ENCODE data around the gene ETV7.
"Not testable (repeated sequence)": the region's sequence is repeated elsewhere in the genome, so short reads cannot be mapped to it uniquely, and the experiment has no call there.

Gene ETV7

DNA sequence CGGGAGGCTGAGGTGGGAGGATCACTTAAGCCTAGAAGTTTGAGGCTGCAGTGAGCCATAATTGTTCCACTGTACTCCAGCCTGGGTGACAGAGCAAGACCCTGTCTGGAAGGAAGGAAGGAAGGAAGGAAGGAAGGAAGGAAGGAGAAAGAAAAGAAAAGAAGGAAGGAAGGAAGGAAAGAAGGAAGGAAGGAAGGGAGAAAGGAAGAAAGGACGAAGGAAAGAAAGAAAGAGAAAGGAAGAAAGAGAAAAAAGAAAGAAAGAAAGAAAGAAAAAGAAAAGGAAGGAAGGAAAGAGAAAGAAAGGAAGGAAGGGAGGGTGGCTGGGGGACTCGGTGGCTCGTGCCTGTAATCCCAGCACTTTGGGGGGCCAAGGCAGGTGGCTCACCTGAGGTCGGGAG is 22.2 kb upstream of the ETV7 start:
- DNase-seq (ENCODE audit: low spot score); H3K27ac Mint-ChIP-seq: not testable (repeated sequence)

DNA sequence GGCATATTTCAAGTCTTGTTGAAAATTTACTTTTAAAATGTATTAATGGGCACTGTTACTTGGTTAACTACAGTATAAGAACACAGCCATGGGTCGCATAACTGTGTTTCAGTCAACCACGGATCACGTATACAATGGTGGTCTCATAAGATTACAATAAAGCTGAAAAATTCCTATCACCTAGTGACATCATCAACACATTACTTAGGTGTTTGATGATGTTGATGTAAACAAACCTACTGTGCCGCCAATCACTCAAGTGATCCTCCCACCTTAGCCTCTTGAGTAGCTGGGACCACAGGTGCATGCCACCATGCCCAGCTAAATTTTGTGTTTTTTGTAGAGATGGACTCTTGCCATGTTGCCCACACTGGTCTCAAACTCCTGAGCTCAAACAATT is 16.7 kb upstream of the ETV7 start:
- no peaks in the 10 kb centered on the region for H3K4me1 Mint-ChIP-seq (ENCODE audit: low read depth)
- H3K27ac Mint-ChIP-seq, result no peak overlapping the region
- DNase-seq (ENCODE audit: low spot score), result no peak
- H3K4me3 Mint-ChIP-seq, result no peak overlapping the region
- H3K9me3 Mint-ChIP-seq, result no peaks in the 10 kb centered on the region
- H3K36me3 Mint-ChIP-seq (ENCODE audit: low read depth), result no peaks in the 10 kb centered on the region
- peaks cover 32% of the 10 kb centered on the region for H3K27me3 Mint-ChIP-seq (ENCODE audit: low read depth)

More for the DNA sequence above, 22.2 kb upstream of the ETV7 start:
- H3K36me3 Mint-ChIP-seq (ENCODE audit: low read depth); H3K4me1 Mint-ChIP-seq (ENCODE audit: low read depth); H3K9me3 Mint-ChIP-seq; H3K4me3 Mint-ChIP-seq: not testable (repeated sequence)
- peaks cover 25% of the 10 kb centered on the region for H3K27me3 Mint-ChIP-seq (ENCODE audit: low read depth)

DNA sequence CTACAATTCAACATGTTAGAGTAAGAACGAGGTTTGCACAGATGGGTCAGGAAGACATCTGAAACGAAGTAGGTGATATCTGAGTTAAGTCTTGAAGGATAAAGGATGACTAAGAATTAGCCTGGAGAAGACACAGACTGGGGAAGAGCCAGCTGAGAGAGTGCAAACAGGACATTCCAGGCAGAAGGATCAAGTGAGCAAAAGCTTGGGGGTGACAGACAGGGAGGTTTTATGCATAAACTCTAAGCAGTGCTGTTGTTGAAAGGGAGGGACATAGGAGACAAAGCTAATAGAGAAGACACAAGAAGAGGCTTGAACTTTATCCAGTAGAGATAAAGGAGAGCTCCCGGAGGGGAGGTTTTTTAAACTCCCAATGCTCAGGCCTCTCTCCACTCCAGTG is 15.0 kb upstream of the ETV7 start:
- Mint-ChIP-seq H3K27ac (no peak overlapping the region), H3K4me1 (ENCODE audit: low read depth) (no peaks in the 10 kb centered on the region), H3K9me3 (no peaks in the 10 kb centered on the region), H3K4me3 (no peak overlapping the region), H3K36me3 (ENCODE audit: low read depth) (no peaks in the 10 kb centered on the region), H3K27me3 (ENCODE audit: low read depth) (peaks cover 31% of the 10 kb centered on the region)
- no peak for DNase-seq (ENCODE audit: low spot score)

DNA sequence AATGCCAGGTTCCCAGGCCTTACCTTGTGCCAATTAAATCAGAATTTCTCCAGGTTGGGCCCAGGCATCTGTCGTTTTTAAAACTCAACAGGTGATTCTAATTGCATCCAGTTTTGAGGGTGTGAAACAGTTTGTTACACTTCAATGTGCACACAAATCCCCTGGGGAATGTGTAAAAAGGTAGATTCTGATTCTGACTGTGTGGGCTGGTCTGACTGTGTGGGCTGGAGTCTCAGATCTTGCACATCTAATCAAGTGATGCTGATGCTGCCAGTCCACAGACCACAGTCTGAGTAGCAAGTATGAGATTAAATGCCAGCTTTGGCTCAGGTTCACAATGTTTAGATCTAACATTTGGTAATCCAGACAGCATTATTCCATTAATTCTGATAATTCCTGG is 12.5 kb upstream of the ETV7 start:
- no peaks in the 10 kb centered on the region for H3K9me3 Mint-ChIP-seq
- no peak for DNase-seq (ENCODE audit: low spot score)
- H3K27me3 Mint-ChIP-seq (ENCODE audit: low read depth), result peaks cover 23% of the 10 kb centered on the region
- no peaks in the 10 kb centered on the region for H3K4me1 Mint-ChIP-seq (ENCODE audit: low read depth)
- H3K4me3 Mint-ChIP-seq, result no peak overlapping the region
- no peaks in the 10 kb centered on the region for H3K36me3 Mint-ChIP-seq (ENCODE audit: low read depth)
- no peak overlapping the region for H3K27ac Mint-ChIP-seq

DNA sequence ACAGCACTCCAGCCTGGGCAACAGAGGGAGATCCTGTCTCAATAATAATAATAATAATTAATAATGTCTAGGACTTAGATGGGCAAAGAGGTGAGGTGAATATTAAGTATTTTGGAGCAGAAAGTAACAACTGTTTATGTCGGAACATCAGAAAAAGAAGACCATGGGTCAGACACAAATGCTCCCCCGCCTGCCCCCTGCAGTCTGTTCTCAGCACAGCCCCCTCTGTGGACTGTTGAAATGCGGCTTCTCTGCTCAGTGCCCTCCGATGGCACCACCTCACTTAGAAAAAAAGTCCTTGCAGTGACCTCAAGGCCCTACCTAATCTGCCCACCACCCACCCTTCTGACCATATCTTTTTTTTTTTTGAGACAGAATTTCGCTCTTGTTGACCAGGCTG is 5.2 kb upstream of the ETV7 start:
- Mint-ChIP-seq H3K27me3 (ENCODE audit: low read depth) (peaks cover 44% of the 10 kb centered on the region), H3K27ac (no peak overlapping the region), H3K36me3 (ENCODE audit: low read depth) (no peaks in the 10 kb centered on the region), H3K4me1 (ENCODE audit: low read depth) (peaks cover 7% of the 10 kb centered on the region), H3K4me3 (no peak overlapping the region), H3K9me3 (no peaks in the 10 kb centered on the region)
- no peak for DNase-seq (ENCODE audit: low spot score)

DNA sequence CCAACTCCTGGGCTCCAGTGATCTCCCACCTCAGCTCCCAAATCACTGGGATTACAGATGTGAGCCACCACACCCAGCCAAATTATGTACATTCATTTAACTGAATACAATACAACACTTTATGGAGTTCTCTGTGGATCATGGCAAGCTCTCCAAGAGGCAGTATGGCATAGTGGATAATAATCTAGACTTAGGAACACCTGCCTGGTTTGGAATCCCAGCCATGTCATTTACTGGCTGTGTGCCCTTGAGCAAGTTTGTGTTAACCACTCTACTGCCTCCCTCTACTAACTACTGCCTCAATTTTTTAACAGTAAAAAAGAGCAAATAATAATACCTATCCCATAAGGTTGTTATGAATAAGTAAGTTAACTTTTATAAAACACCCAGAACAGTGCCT is 1.9 kb upstream of the ETV7 start:
- Mint-ChIP-seq H3K4me3 (no peak overlapping the region), H3K36me3 (ENCODE audit: low read depth) (peaks cover 2% of the 10 kb centered on the region), H3K27ac (no peak overlapping the region), H3K9me3 (no peaks in the 10 kb centered on the region), H3K4me1 (ENCODE audit: low read depth) (peaks cover 26% of the 10 kb centered on the region), H3K27me3 (ENCODE audit: low read depth) (peaks cover 64% of the 10 kb centered on the region)
- DNase-seq (ENCODE audit: low spot score), result no peak

DNA sequence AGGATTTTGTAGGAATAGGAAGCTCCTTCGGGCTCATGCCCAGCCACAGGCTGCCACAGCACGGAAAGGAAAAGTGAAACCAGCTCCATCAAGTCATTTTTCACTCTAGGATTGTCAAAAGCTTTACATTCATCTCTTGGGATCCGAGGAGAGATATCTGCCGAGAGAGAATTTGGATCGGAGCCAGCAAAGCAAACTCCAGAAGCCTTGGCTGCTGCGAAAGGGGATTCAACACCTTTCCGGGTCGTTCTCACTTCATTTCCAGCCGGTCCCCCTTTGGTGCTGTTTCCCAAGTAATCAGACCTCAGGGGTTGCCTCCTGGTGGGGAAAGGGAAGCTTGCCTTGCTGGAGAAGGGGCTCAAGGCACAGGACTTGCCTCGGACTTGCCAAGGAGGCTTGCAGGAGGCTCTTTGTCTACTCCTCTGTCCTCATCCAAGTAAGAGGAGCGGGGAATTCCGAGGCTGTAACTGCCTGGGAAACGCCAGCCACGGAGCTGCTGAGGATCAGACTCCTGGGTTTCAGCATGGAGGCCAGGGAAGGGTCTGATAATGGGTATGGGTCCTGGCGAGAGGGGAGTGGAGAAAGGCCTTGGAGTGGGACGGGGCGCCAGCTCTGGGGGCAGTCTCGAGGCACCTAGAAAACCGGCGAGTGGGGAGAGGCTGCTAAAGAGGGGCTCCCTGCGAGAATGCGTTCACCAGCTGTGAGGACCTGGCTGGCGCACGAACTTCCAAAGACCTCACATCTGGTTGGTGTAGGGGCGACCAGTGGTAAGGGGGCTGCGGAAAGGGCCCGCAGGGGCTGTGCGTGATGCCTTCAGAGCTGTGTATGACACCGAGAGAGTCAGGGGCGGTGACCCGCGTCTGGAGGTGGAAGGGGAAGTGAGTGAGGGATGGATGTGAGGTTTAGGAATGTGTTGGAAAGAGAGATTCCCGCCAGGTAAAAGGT is 702 bp downstream of the ETV7 start:
- Mint-ChIP-seq H3K27ac (peak overlapping the region; percentile 23), H3K27me3 (ENCODE audit: low read depth) (peaks cover 61% of the 10 kb centered on the region), H3K9me3 (no peaks in the 10 kb centered on the region), H3K4me3 (peak overlapping the region; percentile 84), H3K4me1 (ENCODE audit: low read depth) (peaks cover 26% of the 10 kb centered on the region), H3K36me3 (ENCODE audit: low read depth) (peaks cover 2% of the 10 kb centered on the region)
- no peak for DNase-seq (ENCODE audit: low spot score)

DNA sequence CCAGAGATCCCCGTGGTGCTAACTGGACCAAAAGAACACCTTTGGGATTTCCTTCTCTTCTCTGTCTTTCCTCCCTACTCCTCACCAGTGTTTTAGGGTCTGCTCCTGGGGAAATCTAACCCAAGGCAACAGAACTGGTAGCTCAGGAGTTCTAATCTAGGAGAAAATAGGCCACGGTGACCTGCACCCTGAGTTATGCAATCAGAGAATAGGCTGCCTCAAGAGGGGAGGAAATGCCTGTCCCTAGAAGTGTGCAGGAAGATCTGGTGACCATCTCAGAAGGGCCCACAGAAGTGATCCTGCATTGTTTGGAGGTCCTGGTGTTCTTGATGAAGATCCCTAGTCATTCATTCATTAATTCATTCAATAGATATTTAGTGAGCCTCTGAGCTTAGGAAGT is 3.4 kb downstream of the ETV7 start:
- H3K27ac Mint-ChIP-seq, result no peak overlapping the region

DNA sequence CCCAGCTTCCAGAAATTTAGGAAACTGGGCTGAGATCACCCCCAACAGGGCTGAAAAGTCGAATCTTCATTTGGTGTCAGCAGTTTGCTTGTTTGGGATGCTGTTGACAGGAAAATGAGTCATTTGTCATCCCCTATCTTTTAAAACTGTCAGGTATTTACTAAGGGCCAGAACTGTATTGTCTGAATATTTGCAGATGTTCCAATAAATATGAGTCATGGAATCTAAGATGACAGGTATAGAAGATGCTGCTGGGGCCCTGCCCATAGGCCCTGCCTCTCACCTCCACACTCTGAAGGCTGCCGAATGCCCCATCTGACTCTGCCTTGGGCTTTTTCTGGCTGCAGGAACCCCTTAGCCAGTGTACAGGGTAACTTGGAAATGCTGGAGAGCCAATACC is 3.9 kb downstream of the ETV7 start:
- no peak overlapping the region for H3K27ac Mint-ChIP-seq

More for the DNA sequence above, 3.4 kb downstream of the ETV7 start:
- Mint-ChIP-seq H3K9me3 (no peaks in the 10 kb centered on the region), H3K27me3 (ENCODE audit: low read depth) (peaks cover 47% of the 10 kb centered on the region), H3K4me3 (no peak overlapping the region), H3K36me3 (ENCODE audit: low read depth) (peaks cover 2% of the 10 kb centered on the region), H3K4me1 (ENCODE audit: low read depth) (peaks cover 26% of the 10 kb centered on the region)
- no peak for DNase-seq (ENCODE audit: low spot score)

DNA sequence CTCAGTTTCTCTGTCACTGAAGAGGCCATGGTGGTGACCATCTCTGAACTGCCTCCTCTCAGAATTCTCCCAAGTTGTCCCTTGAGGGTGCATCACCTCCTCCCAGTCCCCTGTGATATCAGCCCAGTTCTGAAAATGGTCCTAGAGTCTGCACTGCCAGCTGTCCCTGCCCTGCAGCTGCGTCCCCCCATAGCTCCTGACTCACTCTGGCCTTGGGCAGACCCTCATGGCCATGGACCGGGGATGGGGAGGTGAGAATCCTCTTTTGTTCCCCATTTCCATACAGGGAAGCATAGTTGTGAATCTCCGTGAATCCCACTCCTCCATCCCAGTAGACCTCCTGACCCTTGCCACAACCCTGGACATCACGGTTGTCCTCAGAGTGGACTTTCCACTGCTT is 4.5 kb downstream of the ETV7 start:
- peaks cover 39% of the 10 kb centered on the region for H3K27me3 Mint-ChIP-seq (ENCODE audit: low read depth)
- H3K4me3 Mint-ChIP-seq, result no peak overlapping the region
- peaks cover 2% of the 10 kb centered on the region for H3K36me3 Mint-ChIP-seq (ENCODE audit: low read depth)
- no peak overlapping the region for H3K27ac Mint-ChIP-seq
- no peaks in the 10 kb centered on the region for H3K9me3 Mint-ChIP-seq
- H3K4me1 Mint-ChIP-seq (ENCODE audit: low read depth), result peaks cover 21% of the 10 kb centered on the region
- no peak for DNase-seq (ENCODE audit: low spot score)

More for the DNA sequence above, 3.9 kb downstream of the ETV7 start:
- peaks cover 46% of the 10 kb centered on the region for H3K27me3 Mint-ChIP-seq (ENCODE audit: low read depth)
- no peak for DNase-seq (ENCODE audit: low spot score)
- no peak overlapping the region for H3K4me3 Mint-ChIP-seq
- H3K9me3 Mint-ChIP-seq, result no peaks in the 10 kb centered on the region
- H3K36me3 Mint-ChIP-seq (ENCODE audit: low read depth), result peaks cover 2% of the 10 kb centered on the region
- peaks cover 26% of the 10 kb centered on the region for H3K4me1 Mint-ChIP-seq (ENCODE audit: low read depth)

DNA sequence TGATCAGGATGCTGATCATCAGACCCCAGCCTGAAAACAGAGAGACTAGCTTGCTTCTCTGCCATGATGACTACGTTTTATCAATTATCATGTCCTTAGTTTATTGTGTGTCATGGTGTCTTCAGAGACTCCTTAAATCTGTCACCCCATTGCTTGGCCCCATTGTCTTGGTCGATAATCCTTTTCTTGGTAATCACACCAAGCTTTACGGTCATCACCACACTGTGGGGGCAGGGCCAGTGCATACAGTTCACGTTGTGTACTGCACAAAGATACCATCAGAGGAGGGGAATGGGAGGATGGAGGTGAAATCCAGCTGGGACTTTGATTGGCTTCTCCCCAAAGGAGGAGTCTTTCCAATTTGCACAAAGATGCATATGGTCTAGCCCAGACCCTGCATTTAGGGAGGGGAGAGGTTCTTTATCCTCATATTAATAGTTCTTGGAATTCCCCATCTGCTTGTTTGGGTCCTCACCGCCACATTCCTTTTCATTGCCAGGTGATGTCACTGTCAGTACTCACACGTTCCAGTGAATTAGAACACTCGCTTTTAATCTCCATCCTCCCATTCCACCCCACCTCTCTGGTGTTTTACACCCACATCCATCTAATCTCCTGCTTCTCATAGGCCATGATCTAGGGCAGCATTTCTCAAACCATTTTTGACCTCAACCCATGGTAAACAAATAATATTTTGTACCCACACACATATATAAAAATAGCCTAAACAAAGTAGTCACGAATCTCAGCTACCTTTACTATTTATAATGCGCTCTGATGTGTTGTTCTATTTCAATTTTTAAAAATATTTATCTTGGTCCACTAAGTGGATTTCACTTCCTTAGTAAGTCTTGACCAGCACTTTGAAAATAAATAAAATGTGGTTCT is 5.7 kb downstream of the ETV7 start:
- Mint-ChIP-seq H3K9me3 (no peaks in the 10 kb centered on the region), H3K36me3 (ENCODE audit: low read depth) (no peaks in the 10 kb centered on the region), H3K27ac (no peak overlapping the region), H3K4me3 (no peak overlapping the region), H3K27me3 (ENCODE audit: low read depth) (peaks cover 29% of the 10 kb centered on the region), H3K4me1 (ENCODE audit: low read depth) (peaks cover 11% of the 10 kb centered on the region)
- no peak for DNase-seq (ENCODE audit: low spot score)

DNA sequence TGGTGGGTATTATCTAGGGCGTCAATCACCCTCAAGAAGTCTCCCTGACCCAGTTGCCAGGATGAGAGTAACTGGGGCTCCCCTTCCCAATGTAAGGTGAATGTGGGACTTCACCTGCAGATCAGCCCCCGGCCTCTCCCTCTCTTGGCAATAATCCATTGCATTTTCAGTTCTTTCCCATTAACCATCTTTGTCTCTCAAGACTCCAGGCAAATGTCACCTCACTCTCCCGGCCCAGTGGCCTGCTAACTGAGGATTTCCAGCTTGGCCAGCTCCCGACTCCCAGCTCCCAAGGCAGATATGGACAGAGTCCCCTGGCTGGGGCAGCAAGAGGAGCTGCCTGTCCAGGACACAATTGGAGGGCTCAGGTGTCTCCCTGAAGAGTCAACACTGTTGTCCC is 7.3 kb downstream of the ETV7 start:
- no peaks in the 10 kb centered on the region for H3K9me3 Mint-ChIP-seq
- H3K4me1 Mint-ChIP-seq (ENCODE audit: low read depth), result no peaks in the 10 kb centered on the region
- no peak overlapping the region for H3K4me3 Mint-ChIP-seq
- peaks cover 15% of the 10 kb centered on the region for H3K27me3 Mint-ChIP-seq (ENCODE audit: low read depth)
- no peak overlapping the region for H3K27ac Mint-ChIP-seq
- DNase-seq (ENCODE audit: low spot score), result no peak
- H3K36me3 Mint-ChIP-seq (ENCODE audit: low read depth), result no peaks in the 10 kb centered on the region

DNA sequence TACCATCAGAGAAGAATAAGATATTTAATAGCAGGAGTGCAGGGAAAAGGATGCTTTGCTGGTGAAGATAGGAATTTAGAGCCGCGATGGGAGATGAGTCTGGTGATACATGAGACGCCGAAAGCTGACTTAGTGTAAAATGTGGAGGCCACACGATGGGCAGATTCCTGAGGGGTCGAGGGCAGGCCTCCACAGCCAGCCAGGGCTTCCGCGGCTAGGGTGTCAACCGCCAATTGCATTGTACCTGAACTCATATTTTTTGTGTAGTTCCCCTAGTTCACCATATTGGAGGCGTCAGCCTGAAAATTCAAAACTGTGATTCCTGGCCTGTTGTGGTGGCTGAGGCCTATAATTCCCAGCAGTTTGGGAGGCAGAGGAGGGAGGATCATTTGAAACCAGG is 8.5 kb downstream of the ETV7 start:
- no peak overlapping the region for H3K27ac Mint-ChIP-seq

DNA sequence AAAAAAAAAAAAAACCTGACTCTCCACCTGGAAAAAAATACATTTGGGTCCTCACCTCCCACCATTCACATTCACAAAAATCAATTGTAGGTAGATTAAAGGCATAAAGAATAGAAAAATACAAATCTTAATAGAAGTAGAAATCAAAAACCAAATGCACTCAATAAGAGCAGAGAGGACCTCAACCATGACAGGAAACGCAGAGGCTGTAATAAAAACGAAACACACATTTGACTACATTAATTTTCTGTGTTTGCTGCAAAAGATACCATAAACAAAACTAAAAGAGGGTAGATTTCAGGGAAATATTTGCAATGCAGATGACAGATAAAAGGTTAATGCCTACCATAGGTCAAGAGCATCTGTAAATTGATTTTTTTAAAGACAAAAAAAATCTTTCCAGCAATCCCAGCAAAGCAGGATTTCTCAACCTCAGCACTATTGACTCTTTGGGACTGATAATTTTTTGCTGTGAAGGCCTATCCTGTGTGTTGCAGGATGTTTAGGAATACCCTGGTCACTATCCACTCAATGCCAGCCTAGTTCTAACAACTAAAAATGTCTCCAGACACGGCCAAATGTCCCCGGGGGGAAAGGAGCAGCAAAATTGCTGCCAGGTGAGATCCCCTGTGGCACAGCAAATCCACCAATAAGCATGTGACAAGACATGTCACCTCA is 9.1 kb downstream of the ETV7 start:
- Mint-ChIP-seq H3K4me3 (no peak overlapping the region), H3K4me1 (ENCODE audit: low read depth) (no peaks in the 10 kb centered on the region), H3K9me3 (no peaks in the 10 kb centered on the region), H3K27ac (no peak overlapping the region), H3K27me3 (ENCODE audit: low read depth) (peaks cover 6% of the 10 kb centered on the region), H3K36me3 (ENCODE audit: low read depth) (no peaks in the 10 kb centered on the region)
- no peak for DNase-seq (ENCODE audit: low spot score)

More for the DNA sequence above, 8.5 kb downstream of the ETV7 start:
- Mint-ChIP-seq H3K4me1 (ENCODE audit: low read depth) (no peaks in the 10 kb centered on the region), H3K4me3 (no peak overlapping the region), H3K27me3 (ENCODE audit: low read depth) (peaks cover 6% of the 10 kb centered on the region), H3K9me3 (no peaks in the 10 kb centered on the region), H3K36me3 (ENCODE audit: low read depth) (no peaks in the 10 kb centered on the region)
- no peak for DNase-seq (ENCODE audit: low spot score)

All from T-helper 2 cell treated with Interferon-gamma antibody and Interleukin-4, amounts not matched to agents 5 μg/mL and 100 μg/mL, for 36 hours (primary cell).